ENCODE measurements around the gene SCTR. TPM values are rescaled to one million over a fixed set of nuclear protein-coding genes. Genes with fewer than 3 reads are reported as not detected.

SCTR gene
- not detected in 5 replicates for total RNA-seq (2022; extraction: Qiagen RNA extraction)

DNA sequence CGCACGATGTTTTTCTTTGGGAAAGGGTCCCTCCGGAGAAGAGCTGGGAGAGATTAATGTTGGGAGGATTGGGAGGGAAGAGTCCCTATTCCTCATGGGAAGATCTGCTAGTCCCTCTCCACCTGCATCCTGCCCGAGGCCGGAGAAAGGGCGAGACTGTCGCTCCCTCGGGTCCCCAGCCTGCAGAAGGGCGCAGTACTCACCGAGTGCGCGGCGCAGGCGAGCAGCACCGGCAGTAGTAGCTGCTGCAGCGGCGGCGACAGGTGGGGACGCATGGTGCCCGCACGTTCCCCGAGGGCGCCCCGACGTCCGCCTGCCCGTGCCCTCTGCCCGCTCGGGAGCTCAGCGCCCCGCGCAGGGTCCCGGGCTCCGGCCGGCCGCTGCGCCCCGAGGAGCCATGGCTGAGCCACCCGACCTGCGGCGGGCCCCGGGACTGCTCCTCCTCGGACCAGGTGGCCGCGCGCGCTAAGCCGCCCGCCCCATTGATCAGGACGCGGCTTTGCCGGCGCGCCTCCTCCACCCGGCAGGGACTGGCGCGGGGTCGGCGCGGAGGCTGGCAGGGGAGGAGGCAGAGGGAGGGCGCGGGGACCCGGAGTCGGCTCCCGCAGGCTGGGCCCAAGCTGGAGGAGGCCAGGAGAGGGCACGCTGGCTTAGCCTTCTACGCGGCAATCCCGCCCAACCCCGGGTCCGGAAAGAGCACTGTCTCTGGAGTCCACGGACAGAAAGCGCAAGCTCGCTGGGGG is at the start of gene SCTR:
TSS of gene SCTR (minus strand) at position 532 of the 743 bp plus-strand sequence. CDS start at position 275, 257 bp downstream.

GRCh38 chr2:119544075-119544938 is 20.0 kb upstream of the SCTR start, which contains the start of gene CFAP221:
TSS of gene CFAP221 (plus strand) at chr2:119544449. CDS start at chr2:119546132, 1,683 bp downstream.

DNA sequence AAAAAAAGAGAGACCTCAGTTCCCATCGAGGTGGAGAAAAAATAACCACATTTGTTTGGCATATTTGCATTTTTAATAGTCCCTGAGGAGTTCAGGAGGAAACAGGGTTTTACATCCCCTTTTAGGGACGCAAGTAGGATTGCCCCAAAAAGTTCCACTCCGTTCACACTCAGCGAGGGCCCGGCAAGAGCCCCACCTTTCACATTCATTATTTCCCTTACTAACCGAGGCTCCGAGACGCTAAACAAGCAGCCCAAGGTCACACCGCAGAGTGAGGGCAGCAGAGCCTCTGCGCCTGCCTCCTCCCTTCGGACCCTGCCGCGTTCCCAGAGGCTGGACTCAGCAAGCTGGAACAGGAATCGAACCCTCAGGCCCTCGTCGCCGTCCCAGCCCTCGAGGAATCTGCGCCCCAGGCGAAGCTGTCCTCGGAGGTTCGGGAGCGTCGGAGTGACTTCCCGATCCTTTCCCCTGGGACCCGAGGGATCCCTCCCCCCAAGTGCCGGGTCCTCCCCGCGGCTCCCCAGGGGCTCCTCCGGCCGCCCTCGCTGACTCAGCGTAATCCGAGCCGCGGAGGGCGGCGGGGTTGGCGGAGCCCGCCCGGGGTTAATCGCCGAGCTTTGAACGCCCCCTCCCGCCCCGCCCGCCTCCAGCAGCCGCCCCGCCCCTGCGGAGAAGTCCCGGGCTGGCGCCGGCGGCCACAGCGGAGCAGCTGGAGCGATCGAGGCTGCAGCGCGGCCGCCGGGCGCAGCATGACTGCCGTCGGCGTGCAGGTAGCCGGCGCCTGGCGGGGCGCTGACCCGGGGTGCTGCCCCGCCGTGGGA is 92.9 kb downstream of the SCTR start, which contains the start of gene TMEM37:
TSS of gene TMEM37 (plus strand) at position 700 of the 821 bp plus-strand sequence. CDS start at position 750, 50 bp downstream.

Other genes with a start within 250 kb of the SCTR start
- 11.8 to 16.6 TPM (median 12.4 TPM) in 5 replicates for gene C2orf76, start 157.6 kb downstream of the SCTR start, total RNA-seq (2022; extraction: Qiagen RNA extraction)
- 388 to 489 TPM (median 396 TPM) in 5 replicates for gene DBI, start 157.5 kb downstream of the SCTR start, total RNA-seq (2022; extraction: Qiagen RNA extraction)
- gene TMEM37, start 92.6 kb downstream of the SCTR start, total RNA-seq (2022; extraction: Qiagen RNA extraction) = 1.1 to 2.1 TPM (median 1.8 TPM) in 5 replicates
- gene CFAP221, start 20.0 kb upstream of the SCTR start, total RNA-seq (2022; extraction: Qiagen RNA extraction) = 0.17 to 0.48 TPM (median 0.32 TPM) in 5 replicates
- gene TMEM177, start 154.7 kb upstream of the SCTR start, total RNA-seq (2022; extraction: Qiagen RNA extraction) = 20.5 to 28.5 TPM (median 26.6 TPM) in 5 replicates
- gene PTPN4, start 235.4 kb upstream of the SCTR start, total RNA-seq (2022; extraction: Qiagen RNA extraction) = 11.8 to 19.8 TPM (median 18.2 TPM) in 5 replicates

Measured in A549 treated with CORT108297 at 1 μM for 4 hours (cell line).